ENCODE data around the gene RANBP1. TPM values are rescaled to one million over a fixed set of nuclear protein-coding genes. Genes with fewer than 3 reads are reported as not detected.

The RANBP1 gene
- total and polyA plus RNA-seq, 2 of the 8 experiments (the other 6 are each of a cell fraction or from before 2014, with no cell fraction given) = 343 to 484 TPM

- Histone ChIP-seq H3K36me3 (ENCODE audit: control insufficient read depth in 2 of 4, insufficient read depth in 4 of 4, low read length in 3 of 4) (peaks cover 37 to 57% (median 46%) of the 10 kb centered on the region in 4 experiments), H3K23me2 (ENCODE audit: low read depth, low read length) (peaks cover 7% of the 10 kb centered on the region; the same call in 1 of the 2 replicates), H3K23ac (ENCODE audit: insufficient read length) (no peak overlapping the region), H4K91ac (replicated peaks; ENCODE audit: insufficient read length, low read length) (no peak overlapping the region), H2BK20ac (ENCODE audit: low read length) (no peak overlapping the region), H3K9ac (replicated peaks in 1 of 4; ENCODE audit: extremely low read depth in 1 of 4, low read depth in 3 of 4, low read length in 3 of 4) (no peak overlapping the region), H4K5ac (ENCODE audit: insufficient read length, low read depth, low read length) (no peak overlapping the region), H2BK5ac (ENCODE audit: low read depth, low read length) (no peak overlapping the region), H2AK5ac (ENCODE audit: low read depth, low read length) (no peak overlapping the region), H2BK12ac (ENCODE audit: low read depth, low read length) (no peak overlapping the region), H3K4me3 (ENCODE audit: extremely low read depth in 1 of 4, insufficient read depth in 2 of 4, low read depth in 3 of 4, low read length in 4 of 4) (no peak overlapping the region), H3K79me2 (ENCODE audit: control insufficient read depth in 1 of 2, insufficient read depth in 2 of 2, low read length in 2 of 2) (peaks cover 16 to 31% of the 10 kb centered on the region in 2 experiments; a peak in 3 of 4 replicates), H3K4me2 (ENCODE audit: insufficient read depth in 1 of 2, low read depth in 2 of 2, low read length in 2 of 2) (no peak overlapping the region), H3K27me3 (replicated peaks in 1 of 4; ENCODE audit: control insufficient read depth in 3 of 4, extremely low read depth in 1 of 4, insufficient read depth in 3 of 4, low read length in 3 of 4) (no peaks in the 10 kb centered on the region), H3K4ac (replicated peaks; ENCODE audit: insufficient read length, low read depth, low read length) (no peak overlapping the region), H4K20me1 (replicated peaks in 1 of 2; ENCODE audit: control insufficient read depth in 1 of 2, insufficient read depth in 2 of 2, low read length in 2 of 2) (peaks cover 34 to 51% of the 10 kb centered on the region in 2 experiments), H3K18ac (ENCODE audit: extremely low read depth, low read length) (no peak overlapping the region), H3K79me1 (ENCODE audit: low read depth, low read length) (peaks cover 6% of the 10 kb centered on the region), H3K56ac (replicated peaks; ENCODE audit: insufficient read length, low read depth, low read length) (no peak overlapping the region), H4K8ac (ENCODE audit: extremely low read depth, insufficient read depth, low read length) (no peak overlapping the region), H2BK15ac (ENCODE audit: low read length) (no peak overlapping the region), H2AFZ (ENCODE audit: low read length) (no peak overlapping the region), H2BK120ac (replicated peaks; ENCODE audit: low read depth, low read length) (no peak overlapping the region), H3K4me1 (replicated peaks in 1 of 4; ENCODE audit: control insufficient read depth in 3 of 4, insufficient read depth in 4 of 4, low read length in 3 of 4) (peaks cover 0 to 6% (median under 1%) of the 10 kb centered on the region in 4 experiments; a peak in 4 of 7 replicates), H3K14ac (ENCODE audit: insufficient read length) (no peak overlapping the region), H3K27ac (ENCODE audit: low read depth, low read length) (no peak overlapping the region), H3K9me3 (ENCODE audit: insufficient read depth in 2 of 2, low read depth in 1 of 2, low read length in 1 of 2) (no peaks in the 10 kb centered on the region)
- FAIRE-seq (no peak), DNase-seq (ENCODE audit: low read depth in 1 of 2, low spot score in 2 of 2) (no peak)
- TF ChIP-seq POLR2A (IDR thresholded peaks at IDR 0.05; ENCODE audit: control extremely low read depth in 1 of 2, low read depth in 2 of 2, low read length in 2 of 2) (peak in 1 of 2 experiments; percentile 15; a peak in 1 of 3 replicates), USF2 (IDR thresholded peaks at IDR 0.05; ENCODE audit: low read length) (no peak), POLR2AphosphoS5 (IDR thresholded peaks at IDR 0.05; ENCODE audit: low read depth, low read length) (peak; percentile 72)
- WGBS, 2 experiments (ENCODE audit: extremely low coverage in 1 of 2, insufficient coverage in 1 of 2, insufficient read length in 1 of 2, insufficient replicate concordance in 2 of 2, low coverage in 1 of 2, low lambda C conversion rate in 2 of 2, missing lambda C conversion rate in 1 of 2) = 89% methylated on average over 19 of the region's 19 CpGs; no CpG with 5 or more reads in 1 of the 2 experiments
- ChIA-PET CTCF (ENCODE audit: partially characterized antibody) (interaction anchor here (0.9 to 1.6 kb wide), 2 partner anchors 9 to 16 kb away, joined by 4 to 5 read pairs; partner anchors contain the start of gene TRMT2A), POLR2A (ENCODE audit: partially characterized antibody) (interaction anchor here (0.9 to 8.3 kb wide), 16 partner anchors 8 to 182 kb away, joined by 3 to 223 read pairs (median 5); partner anchors contain the start of genes RANBP1, TANGO2 and TRMT2A)
Observed at GRCh38 chr22:20126284-20127029, 10.6 kb downstream of the RANBP1 start.

Measured in H1 (cell line).